ENCODE results near the gene RGMB.

The RGMB gene

GRCh38 chr5:98786191-98786853 is 12.9 kb downstream of the RGMB start:
- DNase-seq: peak; percentile 63

GRCh38 chr5:98787131-98787719 is 13.8 kb downstream of the RGMB start:
- no peak for DNase-seq

DNA sequence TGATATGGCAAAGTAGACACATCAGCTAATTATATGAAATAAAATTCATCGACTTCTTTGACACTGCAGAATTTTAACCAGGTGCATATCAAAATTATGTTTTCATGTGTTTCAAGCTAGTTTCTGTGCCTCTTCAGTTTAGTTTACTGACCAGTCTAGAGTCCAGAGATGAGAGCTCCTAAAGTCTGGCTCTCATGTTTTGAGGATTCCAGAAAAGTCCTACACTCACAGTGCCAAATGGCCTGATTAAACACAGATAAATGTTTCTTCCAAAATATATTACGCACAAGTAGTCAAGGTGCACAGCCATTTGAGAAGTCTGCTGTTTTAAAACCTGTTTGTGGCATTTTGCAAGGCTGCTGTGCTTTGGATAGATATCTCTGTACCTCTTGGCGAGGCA is 15.6 kb downstream of the RGMB start:
- no peak for DNase-seq

DNA sequence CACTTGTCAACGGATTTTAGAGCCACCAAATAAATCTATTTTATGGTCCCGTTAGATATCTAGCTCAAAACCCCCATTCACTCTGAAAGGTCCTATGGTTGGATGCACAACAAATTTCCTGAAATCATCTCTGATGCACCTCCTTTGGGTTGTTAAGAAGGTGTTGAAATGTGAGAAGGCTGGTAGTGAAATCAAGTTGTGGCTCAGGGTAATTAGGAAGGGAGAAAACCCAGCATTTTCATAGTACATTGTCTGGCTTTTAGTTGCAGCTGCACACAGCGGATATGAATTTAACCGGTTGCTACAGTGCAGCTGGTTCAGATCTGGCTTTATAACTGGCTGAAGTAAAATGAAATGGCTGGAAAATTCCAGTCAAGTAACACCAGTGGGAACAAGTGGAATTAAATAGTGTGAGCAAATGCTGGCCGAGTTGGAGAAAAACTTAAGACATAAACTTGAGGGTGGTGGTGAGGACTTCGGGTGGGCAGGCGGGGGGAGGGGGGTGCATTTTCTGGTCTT is 17.6 kb downstream of the RGMB start:
- no peak for DNase-seq

GRCh38 chr5:98791898-98792580 is 18.6 kb downstream of the RGMB start:
- DNase-seq: no peak

- no peak for DNase-seq
These were observed 19.8 kb downstream of the RGMB start for GRCh38 chr5:98793223-98793622.

- no peak for DNase-seq
These were observed 20.5 kb downstream of the RGMB start for GRCh38 chr5:98794001-98794400.

- no peak for DNase-seq
These were observed 21.1 kb downstream of the RGMB start for GRCh38 chr5:98794414-98795080.

DNA sequence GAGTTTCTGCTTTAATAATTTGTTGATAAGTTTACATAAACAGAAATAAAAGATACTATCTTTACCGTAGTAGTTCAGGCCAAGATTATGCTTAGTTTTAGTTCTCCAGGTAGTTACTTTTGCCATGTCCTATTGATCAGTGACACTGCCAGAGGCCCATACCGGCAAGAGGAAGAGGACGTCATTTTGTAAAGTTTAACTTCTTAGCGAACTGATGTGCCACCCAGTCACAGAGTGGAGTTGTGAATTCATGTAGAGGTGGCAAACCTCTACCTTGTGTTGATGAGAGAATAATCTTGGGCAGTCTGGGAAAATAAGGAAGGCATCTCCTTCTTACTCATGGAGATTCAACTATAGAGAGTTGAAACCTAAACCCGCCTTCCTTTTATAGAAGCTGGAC is 21.8 kb downstream of the RGMB start:
- no peak for DNase-seq

DNA sequence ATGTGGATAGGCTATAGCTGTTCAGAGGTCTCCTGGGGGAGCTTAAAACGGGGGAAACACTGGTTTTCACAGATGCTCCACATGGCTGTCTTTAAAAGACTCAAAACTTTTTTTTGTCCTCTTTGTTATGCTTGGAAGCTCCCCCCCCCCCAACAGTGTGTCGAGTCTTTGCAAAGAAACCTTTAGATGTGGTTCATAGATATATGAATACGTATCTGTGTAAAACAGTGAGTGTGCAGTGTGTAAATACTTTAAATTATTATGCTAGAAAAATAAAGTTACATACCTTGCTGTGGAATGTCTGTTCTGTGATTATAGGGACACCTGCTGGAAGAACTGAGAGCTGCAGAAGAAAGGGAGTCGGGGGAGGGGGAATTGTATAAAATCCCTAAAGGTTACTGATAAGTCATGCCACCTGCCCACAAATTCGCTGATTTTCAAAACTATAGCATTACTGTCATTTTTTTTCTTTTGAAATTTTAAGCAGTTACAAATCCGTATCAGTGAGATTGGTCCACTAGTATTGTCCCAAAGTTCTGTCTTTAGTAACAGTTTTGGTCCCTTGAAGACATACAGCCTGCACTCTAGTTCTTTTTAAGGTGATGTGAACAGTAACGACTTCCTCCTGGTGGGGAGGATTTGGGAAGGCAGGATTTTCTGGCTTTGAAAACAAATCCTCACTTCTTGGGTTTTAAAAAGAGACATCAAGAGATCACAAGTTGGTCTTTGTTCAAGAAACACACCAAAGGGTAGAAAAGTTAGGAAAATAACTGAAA is 22.9 kb downstream of the RGMB start:
- DNase-seq: peak; percentile 76

- DNase-seq: no peak
These were observed 24.9 kb downstream of the RGMB start for GRCh38 chr5:98798371-98798770.

GRCh38 chr5:98798847-98799246 is 25.4 kb downstream of the RGMB start:
- no peak for DNase-seq

- no peak for DNase-seq
These were observed 30.6 kb downstream of the RGMB start for GRCh38 chr5:98804066-98804465.

DNA sequence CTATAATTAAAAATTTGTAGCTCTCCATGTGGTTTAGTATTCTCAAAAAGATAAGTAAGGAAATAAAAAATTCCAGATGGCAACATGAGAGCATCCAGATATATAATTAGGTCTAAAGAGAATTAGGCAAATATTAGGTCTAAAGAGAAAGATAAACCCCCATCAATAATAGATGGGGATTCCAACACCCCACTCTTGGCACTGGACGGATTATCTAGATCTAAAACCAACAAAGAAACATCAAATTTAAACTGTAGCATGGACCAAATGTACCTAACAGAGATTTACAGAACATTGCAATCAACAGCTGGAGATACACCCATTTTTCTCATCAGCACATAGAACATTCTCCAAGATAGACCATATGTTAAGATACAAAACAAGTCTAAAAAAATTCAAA is 31.6 kb downstream of the RGMB start:
- DNase-seq: no peak

- no peak for DNase-seq
These were observed 34.3 kb downstream of the RGMB start for GRCh38 chr5:98807806-98808205.

GRCh38 chr5:98810206-98810605 is 36.7 kb downstream of the RGMB start:
- no peak for DNase-seq

- DNase-seq: no peak
These were observed 40.3 kb downstream of the RGMB start for GRCh38 chr5:98813755-98814154.

- DNase-seq: no peak
These were observed 43.2 kb downstream of the RGMB start for GRCh38 chr5:98816582-98817222.

GRCh38 chr5:98825582-98826375 is 52.3 kb downstream of the RGMB start:
- DNase-seq: no peak

GRCh38 chr5:98827161-98827560 is 53.7 kb downstream of the RGMB start:
- peak; percentile 59 for DNase-seq

- DNase-seq: no peak
These were observed 54.3 kb downstream of the RGMB start for GRCh38 chr5:98827588-98828284.
